AG04450 (cell line): ENCODE measurements around the gene IRF2BP2. TPM values are rescaled to one million over a fixed set of nuclear protein-coding genes. Genes with fewer than 3 reads are reported as not detected.
A peak's percentile ranks its signal among the peaks of the same experiment; 100 is the strongest.

Experiments used
- CTCF ChIA-PET: fragments of 300-600, 350-600 bp; formaldehyde crosslinking; extraction: SDS; loops from one replicate; lab custom pipeline; 2022; ENCODE audit warnings: antibody characterized with exemption, inconsistent platforms; lab: Charles Lee
- POLR2A ChIA-PET: fragments of 350-600 bp; formaldehyde crosslinking; extraction: SDS; loops from one replicate; lab custom pipeline; 2021; ENCODE audit warnings: antibody characterized with exemption, inconsistent platforms; lab: Yijun Ruan, JAX
- DNase-seq: peaks from one replicate; pipeline ENCODE4 v3.0.0-alpha.2; 2011; ENCODE audit warnings: low read depth, low spot score
- H3K27ac ChIP-seq: one replicate; pipeline ENCODE4 v1.5.1; 2012; ENCODE audit warnings: low read depth, low read length, control low read depth
- H3K27me3 ChIP-seq: one replicate; pipeline ENCODE4 v1.6.0; 2012; ENCODE audit warnings: low read length; ENCODE audit not compliant: control insufficient read depth, insufficient read depth
- H3K4me3 ChIP-seq: 2 replicates; pipeline ENCODE4 v1.5.1; 2011; ENCODE audit warnings: mild to moderate bottlenecking, low read depth, low read length, control low read depth
- H3K9me3 ChIP-seq: 2 replicates; pipeline ENCODE4 v1.5.1; 2012; ENCODE audit warnings: low read length; ENCODE audit not compliant: control insufficient read depth, insufficient read depth
- polyA plus RNA-seq: library from polyadenylated mRNA; depleted of rRNA; stranded (reverse); fragments of >200 nt; gene quantifications from 2 replicates; pipeline ENCODE4 v1.2.3, GENCODE V29; 2011
- TF ChIP-seq, protein P1 (sequence below): IDR thresholded peaks from 2 replicates; pipeline ENCODE4 v1.5.1; 2011; ENCODE audit warnings: low read depth, low read length, control low read depth, inconsistent platforms

Gene IRF2BP2
- polyA plus RNA-seq, 1 experiment, result 20.3 TPM

- DNase-seq, result no peak
- CTCF ChIA-PET, result no interaction called here
- Histone ChIP-seq H3K4me3 (no peak overlapping the region), H3K9me3 (no peaks in the 10 kb centered on the region; the same call in 1 of the 2 replicates), H3K27ac (peak overlapping the region; percentile 65), H3K27me3 (no peaks in the 10 kb centered on the region)
- POLR2A ChIA-PET, result no interaction called here
- TF ChIP-seq, protein P1, sequence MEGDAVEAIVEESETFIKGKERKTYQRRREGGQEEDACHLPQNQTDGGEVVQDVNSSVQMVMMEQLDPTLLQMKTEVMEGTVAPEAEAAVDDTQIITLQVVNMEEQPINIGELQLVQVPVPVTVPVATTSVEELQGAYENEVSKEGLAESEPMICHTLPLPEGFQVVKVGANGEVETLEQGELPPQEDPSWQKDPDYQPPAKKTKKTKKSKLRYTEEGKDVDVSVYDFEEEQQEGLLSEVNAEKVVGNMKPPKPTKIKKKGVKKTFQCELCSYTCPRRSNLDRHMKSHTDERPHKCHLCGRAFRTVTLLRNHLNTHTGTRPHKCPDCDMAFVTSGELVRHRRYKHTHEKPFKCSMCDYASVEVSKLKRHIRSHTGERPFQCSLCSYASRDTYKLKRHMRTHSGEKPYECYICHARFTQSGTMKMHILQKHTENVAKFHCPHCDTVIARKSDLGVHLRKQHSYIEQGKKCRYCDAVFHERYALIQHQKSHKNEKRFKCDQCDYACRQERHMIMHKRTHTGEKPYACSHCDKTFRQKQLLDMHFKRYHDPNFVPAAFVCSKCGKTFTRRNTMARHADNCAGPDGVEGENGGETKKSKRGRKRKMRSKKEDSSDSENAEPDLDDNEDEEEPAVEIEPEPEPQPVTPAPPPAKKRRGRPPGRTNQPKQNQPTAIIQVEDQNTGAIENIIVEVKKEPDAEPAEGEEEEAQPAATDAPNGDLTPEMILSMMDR, result no peak
These were observed 46.3 kb upstream of the IRF2BP2 start for GRCh38 chr1:234656070-234656895.

DNA sequence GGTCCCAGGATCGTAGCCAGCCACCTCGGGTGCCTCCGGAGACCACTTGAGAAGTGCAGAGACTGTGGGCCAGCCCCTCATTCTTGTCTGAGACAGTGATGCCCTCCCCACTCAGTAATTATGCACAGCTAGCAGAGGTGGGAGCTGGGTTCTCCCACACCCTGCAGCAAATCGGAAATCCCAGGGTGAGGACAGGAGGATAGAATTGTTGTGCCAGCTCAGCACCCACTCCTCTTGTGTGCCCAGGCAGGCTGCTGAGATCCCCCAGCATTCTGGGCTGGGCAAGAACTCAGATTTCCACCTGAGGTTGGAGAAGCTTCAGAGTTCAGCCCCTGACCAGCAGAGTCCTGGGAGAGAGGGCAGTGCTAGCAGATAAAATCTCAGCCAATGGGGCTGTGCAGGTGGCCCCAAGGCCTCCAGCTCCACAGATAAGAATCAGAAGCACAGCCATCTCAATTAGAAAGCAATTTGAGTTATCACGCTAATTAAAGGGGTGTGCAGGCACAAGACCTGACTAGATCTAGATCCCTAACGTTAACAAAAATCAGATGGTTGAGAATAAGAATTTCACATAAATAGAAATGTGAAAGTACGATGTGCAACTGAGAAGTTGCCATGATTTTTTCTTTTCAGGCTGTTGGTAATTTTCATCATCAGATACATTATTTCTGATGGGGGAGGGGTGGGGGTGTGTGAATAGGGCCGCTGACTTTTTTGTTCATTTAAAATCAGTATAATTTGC is 45.5 kb upstream of the IRF2BP2 start:
- DNase-seq, result no peak
- ChIA-PET POLR2A (no interaction called here), CTCF (no interaction called here)
- Histone ChIP-seq H3K9me3 (no peaks in the 10 kb centered on the region), H3K4me3 (no peak overlapping the region), H3K27me3 (no peaks in the 10 kb centered on the region), H3K27ac (no peak overlapping the region)
- TF ChIP-seq, protein P1, result no peak

DNA sequence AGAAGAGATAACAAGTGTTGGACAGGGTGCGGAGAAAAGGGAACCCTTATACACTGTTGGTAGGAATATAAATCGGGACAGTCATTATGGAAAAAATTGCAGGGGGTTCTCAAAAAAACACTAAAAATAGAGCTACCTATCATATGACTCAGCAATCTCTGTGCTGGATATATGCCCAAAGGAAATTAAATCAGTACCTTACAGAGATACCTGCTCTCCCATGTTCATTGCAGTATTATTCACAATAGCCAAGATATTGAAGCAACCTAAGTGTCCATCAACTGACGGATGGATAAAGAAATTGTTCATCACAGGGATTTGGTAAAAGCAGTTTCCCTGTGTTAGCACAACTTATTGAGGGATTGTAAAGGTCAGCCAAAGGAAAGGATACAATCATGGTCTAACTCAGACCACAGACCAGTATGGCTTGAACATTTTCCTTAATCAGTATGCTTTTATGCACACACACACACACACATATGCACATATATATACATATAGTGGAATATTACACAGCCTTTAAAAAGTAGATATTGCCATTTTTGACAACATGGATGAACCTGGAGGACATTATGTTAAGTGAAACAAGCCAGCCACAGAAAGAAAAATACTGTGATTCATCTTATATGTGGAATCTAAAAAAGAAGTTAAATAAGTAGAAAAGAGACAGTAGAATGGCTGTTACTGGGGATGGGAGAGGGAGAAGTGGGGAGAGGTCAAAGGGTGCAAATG is 44.2 kb upstream of the IRF2BP2 start:
- H3K4me3 ChIP-seq, result no peak overlapping the region
- no peaks in the 10 kb centered on the region for H3K9me3 ChIP-seq
- ChIA-PET CTCF (no interaction called here), POLR2A (no interaction called here)
- no peak for DNase-seq
- no peaks in the 10 kb centered on the region for H3K27me3 ChIP-seq
- TF ChIP-seq, protein P1, result no peak
- no peak overlapping the region for H3K27ac ChIP-seq

GRCh38 chr1:234649432-234650081 is 39.6 kb upstream of the IRF2BP2 start:
- POLR2A ChIA-PET, result no interaction called here
- CTCF ChIA-PET, result no interaction called here
- H3K27me3 ChIP-seq, result no peaks in the 10 kb centered on the region
- DNase-seq, result no peak
- H3K27ac ChIP-seq, result no peak overlapping the region
- H3K9me3 ChIP-seq, result no peaks in the 10 kb centered on the region; the same call in 1 of the 2 replicates
- TF ChIP-seq, protein P1, result no peak
- H3K4me3 ChIP-seq, result no peak overlapping the region
